OCI-LY3 (cell line): ENCODE measurements around the gene LPAR2.

Experiments used
- EZH2phosphoT487 ChIP-seq: fragments of 200-600 bp; shearing (Covaris generic); IDR thresholded peaks from 2 replicates; pipeline ENCODE4 v1.6.1; 2018; ENCODE audit warnings: antibody characterized with exemption, mixed run types, low read depth
- TF ChIP-seq, protein P1 (sequence below): fragments of 200-600, 300-600 bp; sonication (generic); IDR thresholded peaks from 2 replicates; pipeline ENCODE4 v1.5.1; 2014; ENCODE audit warnings: antibody characterized with exemption, low read length, low read depth

DNA sequence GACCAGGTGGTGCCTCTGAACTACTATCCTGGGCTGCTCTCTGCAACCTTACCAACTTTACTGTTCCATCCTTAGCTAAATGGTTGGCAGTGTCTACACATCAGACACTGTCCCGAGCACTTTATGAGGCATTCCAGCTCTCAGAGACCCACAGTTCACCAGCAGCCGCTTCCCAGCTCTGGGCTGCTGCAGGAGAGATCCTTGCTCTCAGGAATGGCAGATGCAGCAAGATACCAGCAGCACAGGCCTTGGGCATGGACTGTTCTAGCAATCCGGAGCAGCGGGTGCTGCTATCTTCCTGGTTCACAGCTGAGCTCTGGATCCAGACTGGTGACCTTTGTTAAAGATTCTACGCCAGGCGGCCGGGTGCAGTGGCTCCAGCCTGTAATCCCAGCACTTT is 3.3 kb upstream of the LPAR2 start:
- TF ChIP-seq, protein P1, sequence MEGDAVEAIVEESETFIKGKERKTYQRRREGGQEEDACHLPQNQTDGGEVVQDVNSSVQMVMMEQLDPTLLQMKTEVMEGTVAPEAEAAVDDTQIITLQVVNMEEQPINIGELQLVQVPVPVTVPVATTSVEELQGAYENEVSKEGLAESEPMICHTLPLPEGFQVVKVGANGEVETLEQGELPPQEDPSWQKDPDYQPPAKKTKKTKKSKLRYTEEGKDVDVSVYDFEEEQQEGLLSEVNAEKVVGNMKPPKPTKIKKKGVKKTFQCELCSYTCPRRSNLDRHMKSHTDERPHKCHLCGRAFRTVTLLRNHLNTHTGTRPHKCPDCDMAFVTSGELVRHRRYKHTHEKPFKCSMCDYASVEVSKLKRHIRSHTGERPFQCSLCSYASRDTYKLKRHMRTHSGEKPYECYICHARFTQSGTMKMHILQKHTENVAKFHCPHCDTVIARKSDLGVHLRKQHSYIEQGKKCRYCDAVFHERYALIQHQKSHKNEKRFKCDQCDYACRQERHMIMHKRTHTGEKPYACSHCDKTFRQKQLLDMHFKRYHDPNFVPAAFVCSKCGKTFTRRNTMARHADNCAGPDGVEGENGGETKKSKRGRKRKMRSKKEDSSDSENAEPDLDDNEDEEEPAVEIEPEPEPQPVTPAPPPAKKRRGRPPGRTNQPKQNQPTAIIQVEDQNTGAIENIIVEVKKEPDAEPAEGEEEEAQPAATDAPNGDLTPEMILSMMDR, result no peak
- no peak for TF ChIP-seq EZH2phosphoT487
